A172 (cell line): ENCODE results near the gene EVA1B. TPM values are rescaled to one million over a fixed set of nuclear protein-coding genes. Genes with fewer than 3 reads are reported as not detected.

Experiments
- DNase-seq: peaks from one replicate; pipeline ENCODE4 v3.0.0-alpha.2; 2015; ENCODE audit warnings: low spot score
- total RNA-seq: library from RNA; depleted of rRNA; stranded (reverse); fragments of >200 nt; shearing (Covaris generic); gene quantifications from 2 replicates; pipeline ENCODE4 v1.2.3, GENCODE V29; 2014

Gene EVA1B
- total RNA-seq, 1 experiment from 2014 or later: 9.6 TPM

GRCh38 chr1:36346741-36347370 is 23.4 kb upstream of the EVA1B start:
- DNase-seq: no peak

- no peak for DNase-seq
Measured at GRCh38 chr1:36345353-36345752, 21.9 kb upstream of the EVA1B start.

- no peak for DNase-seq
Measured at GRCh38 chr1:36344395-36344680, 20.9 kb upstream of the EVA1B start.

DNA sequence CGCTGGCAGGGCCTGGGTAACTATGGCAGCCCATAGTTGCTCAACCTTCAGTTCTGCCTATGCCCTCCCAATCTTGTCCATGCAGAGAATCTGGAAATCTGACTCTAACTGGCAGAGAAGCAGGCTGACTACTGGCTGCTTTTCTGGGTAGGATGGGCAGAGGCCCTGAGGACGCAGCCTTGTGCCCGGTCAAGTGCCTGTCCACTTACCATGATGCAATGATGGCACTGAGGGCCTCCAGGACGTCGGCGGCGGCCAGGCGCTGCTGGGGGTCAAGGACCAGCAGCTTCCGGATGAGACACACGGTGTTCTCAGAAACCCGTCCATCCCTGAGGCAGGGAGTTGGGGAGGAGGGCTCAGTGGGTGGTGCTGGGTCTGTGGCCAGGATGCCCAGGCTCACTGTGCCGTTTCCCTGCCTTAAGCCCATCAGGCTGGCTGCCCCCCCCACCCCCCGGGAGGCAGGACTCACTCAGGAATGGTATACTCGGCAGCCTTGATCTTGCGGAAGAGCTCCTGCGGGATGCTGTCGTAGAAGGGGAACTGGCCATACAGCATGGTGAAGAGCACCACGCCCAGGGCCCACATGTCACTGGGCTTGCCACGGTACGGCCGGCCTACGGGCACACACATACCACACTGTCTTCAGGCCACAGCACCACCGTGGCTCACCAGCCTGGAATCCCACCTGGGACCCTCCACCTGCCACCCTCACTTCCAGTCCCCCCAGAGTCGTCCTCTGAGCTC is 20.4 kb upstream of the EVA1B start:
- DNase-seq: no peak

DNA sequence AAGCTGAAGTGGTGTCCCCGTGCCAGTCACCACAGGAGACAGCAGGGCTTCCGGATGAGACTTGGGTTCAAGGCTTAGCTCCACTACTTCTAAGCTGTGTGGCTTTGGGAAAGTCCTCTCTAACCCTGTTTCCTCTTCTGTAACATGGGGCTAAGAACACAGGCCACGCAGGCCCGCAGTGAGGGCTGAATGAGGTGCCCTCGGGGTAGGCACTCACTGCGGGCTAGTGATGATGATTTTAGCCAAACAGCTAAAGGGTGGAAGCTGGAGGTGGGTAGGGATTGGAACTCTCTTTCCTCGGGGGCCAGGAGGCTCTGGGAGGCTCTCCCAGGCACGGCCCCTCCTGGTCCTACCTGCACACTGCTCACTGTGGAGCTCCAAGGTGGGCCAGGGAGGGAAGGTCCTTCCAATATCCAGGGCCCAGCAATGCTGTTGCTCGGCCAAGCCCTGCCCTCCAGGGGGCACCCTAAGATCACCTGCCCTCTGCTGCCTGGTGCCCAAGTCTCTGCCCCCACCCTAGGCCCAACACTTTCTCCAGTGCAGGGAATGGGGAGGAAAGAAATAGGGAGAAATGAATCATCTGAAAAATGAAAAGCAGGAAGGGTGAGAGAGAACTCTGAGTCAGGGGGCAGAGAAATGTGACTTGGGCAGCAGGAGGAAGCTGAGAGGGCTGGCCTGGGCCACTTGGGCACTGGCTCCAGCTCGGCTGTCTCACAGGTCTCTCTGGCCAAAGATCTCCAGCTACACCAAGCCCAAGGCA is 19.2 kb upstream of the EVA1B start:
- DNase-seq: peak; percentile 78

DNA sequence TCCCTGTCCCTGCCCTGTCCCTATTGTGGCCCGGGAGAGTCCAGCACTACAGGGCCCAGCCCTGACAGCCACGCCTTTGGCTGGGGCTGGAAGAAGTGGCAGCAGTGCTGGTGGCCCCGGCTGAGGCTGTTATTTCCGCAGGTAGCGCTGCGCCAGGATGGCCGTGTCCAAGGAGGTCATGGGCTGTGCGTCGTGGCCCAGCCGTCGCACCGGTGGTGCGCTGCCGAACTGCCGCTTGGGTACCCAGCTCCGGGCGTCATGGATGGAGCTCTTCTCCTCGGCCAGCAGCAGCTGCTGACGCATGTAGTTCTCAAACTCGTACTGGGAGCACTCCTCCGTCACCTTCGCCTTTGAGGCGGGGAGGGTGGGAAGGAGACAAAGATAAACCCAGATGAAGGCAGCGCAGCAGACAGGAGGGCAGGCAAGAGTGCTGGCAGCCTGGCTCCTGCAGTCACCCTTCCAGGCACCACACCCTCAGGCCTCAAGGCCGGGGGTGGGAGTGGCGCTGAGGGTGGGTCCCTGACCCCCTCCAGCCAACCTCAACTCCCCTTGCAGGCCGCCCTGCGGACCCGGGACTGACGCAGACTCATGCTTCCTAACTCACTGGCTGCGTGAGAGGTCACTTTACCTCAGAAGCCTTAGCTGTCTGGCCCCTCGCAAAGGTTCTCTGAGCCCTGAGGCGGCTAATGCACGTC is 18.3 kb upstream of the EVA1B start:
- DNase-seq: no peak

GRCh38 chr1:36339615-36340014 is 16.2 kb upstream of the EVA1B start:
- DNase-seq: no peak

DNA sequence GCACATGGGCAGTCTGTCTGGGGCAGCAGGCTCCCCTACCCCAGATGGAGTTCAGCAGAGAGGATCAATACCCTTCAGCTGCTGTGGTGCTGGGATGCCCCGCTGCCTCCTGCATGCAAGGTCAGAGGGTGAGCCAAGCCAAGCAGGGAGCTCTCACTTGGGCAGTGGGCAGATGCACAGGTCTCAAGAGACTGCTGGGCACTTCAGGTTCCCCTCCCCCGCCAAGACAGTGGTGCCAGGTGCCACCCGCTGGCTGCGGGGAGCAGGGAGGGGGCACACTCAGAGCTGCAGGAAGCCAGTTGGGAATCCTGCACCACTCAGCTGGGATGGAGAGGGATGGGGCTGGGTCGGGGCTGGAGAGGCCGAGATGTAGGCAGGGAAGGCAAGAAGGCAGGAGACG is 15.8 kb upstream of the EVA1B start:
- no peak for DNase-seq

DNA sequence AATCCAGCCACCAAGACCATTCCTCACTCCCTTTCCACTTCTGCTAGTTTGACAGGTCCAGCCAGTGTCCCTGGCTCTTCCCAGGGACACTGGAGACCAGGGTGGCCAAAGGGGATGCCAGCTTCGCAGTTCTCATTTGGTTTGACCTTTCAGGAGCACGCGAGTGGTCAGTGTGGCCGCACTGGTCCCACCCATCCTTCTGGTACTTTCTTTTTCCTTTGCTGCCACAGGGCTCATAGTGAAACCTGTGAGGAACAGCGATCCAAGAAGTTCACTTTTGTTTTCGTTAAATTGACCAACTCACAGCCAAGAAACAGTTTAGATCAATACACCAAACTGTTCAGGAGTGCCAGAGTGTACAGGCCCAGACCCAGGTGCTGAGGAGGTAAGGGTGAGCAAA is 14.4 kb upstream of the EVA1B start:
- no peak for DNase-seq

- no peak for DNase-seq
Measured at GRCh38 chr1:36330940-36331339, 7.5 kb upstream of the EVA1B start.

DNA sequence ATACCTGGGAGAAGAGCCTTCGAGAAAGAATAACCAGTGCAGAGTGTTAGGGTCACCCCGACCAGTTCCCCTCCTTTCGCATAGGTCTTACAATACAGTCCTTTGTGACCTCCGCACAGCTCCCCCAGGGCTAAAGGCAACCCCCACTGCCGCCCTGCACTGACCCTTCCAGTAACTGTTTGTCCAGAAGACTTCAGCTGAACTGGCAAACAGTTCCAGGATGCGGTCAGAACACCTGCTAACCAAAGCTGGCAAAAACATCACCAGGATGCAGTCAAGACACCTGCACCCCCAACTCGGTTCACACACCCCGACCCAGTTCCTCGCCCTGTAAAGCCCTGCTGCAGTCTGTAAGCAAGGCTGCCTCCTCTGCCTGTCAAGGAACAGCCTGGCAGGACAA is 6.4 kb upstream of the EVA1B start:
- no peak for DNase-seq

GRCh38 chr1:36328713-36329112 is 5.3 kb upstream of the EVA1B start:
- DNase-seq: no peak

- no peak for DNase-seq
Measured at GRCh38 chr1:36328088-36328480, 4.6 kb upstream of the EVA1B start.

DNA sequence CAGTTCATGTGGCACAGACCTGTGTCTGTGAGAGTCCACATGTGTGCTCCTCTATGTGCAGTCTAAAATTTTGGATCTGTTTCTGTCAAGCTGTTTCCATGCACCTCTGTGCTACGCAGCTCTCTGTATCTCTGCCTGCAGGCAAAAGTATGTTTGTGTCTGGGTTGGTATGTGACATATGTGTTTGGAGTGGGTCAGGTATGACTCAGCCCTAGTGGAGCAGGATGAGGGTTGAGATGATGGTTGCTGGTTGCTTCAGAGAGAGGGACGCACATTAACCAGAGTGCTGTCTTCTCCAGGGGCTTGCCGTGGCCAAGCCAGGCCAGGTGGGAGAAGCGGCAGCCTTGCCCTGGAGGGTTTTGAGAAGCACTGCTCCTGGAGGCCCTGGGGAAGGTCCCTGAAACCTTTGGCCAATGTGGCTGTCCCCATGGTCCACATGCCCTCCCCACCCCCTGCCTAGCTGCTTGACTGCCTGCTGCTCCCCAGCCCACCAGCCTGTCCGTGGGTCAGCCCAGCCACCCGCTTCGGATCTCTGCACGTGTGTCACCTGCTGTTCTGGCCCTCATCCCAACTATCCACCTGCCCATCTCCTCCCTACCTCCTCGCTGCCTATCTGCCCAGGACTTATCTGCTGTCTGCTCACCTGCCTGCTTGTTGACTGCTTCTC is 4.1 kb upstream of the EVA1B start:
- no peak for DNase-seq

GRCh38 chr1:36326499-36326898 is 3.1 kb upstream of the EVA1B start:
- DNase-seq: no peak

- no peak for DNase-seq
Measured at GRCh38 chr1:36324353-36324703, 883 bp upstream of the EVA1B start.

GRCh38 chr1:36322786-36323635 is 434 bp downstream of the EVA1B start:
- DNase-seq: no peak

GRCh38 chr1:36322041-36322785 is 1.2 kb downstream of the EVA1B start:
- no peak for DNase-seq

DNA sequence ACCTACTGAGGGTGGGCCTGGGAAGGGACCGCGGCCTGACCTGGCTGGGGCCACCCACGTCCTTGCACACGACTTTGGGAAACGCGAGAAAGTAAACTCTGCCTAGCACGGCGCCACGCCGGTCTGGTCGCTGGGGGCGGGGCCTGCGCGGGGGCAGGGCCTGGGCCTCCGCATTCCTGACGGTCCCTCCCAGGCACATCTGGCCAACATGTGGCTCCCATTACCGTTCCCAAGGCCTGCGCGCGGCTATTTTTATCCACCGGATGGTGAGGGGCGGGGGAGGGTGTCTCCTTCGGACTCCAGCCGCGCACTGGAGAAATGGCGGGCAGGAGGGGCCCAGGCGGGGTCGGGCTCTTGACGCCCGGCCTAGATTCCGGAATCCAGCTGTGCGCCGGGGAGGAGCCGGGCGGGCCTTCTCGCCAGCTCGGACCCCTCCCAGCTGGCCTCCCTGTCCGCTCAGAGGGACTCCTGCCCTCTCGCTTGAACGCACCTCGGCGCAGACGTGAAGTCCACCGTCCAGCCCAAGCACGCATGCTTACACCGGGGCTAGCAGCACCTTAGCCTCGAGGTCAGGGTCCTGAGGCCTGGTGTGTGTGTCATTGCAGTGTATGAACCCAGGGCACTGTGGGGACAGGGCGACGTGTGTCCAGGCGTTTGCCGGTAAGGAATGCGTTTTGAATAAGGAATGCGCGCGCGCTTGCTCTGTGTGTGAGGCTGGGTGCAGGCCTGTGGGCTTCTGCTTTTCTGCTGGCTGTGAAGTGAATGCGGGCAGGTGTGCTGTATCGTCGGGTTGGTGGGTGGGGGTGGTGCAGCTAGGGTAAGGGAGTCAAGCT is 2.1 kb downstream of the EVA1B start:
- no peak for DNase-seq

GRCh38 chr1:36320767-36321118 is 2.7 kb downstream of the EVA1B start:
- DNase-seq: no peak
